GM10248 (cell line): Measurements from ENCODE around the gene XRN1.

Source experiments
- CTCF ChIA-PET: fragments of 300-600 bp; sonication (Branson Sonifier 250); formaldehyde crosslinking; extraction: SDS; loops from one replicate; lab custom pipeline; 2021; ENCODE audit warnings: antibody characterized with exemption; lab: Yijun Ruan, JAX
- POLR2A ChIA-PET: fragments of 350-650 bp; sonication (Branson Sonifier 250); formaldehyde crosslinking; extraction: SDS; loops from one replicate; lab custom pipeline; 2020; ENCODE audit warnings: antibody characterized with exemption; lab: Yijun Ruan, JAX
- DNase-seq: peaks from one replicate; pipeline ENCODE4 v3.0.0; 2012; ENCODE audit errors: extremely low spot score
- CTCF ChIP-seq: IDR thresholded peaks from 2 replicates; pipeline ENCODE4 v1.5.1; 2012; ENCODE audit warnings: mild to moderate bottlenecking, low read depth; ENCODE audit errors: extremely low read depth, missing control alignments, control extremely low read depth

The XRN1 gene

GRCh38 chr3:142481196-142481595 lies 33.4 kb upstream of the XRN1 start:
- CTCF ChIA-PET = no interaction called here
- TF ChIP-seq CTCF = no peak
- DNase-seq = no peak
- POLR2A ChIA-PET = no interaction called here

GRCh38 chr3:142470826-142471225 lies 23.0 kb upstream of the XRN1 start:
- no peak for DNase-seq
- ChIA-PET POLR2A (no interaction called here), CTCF (no interaction called here)
- no peak for TF ChIP-seq CTCF

- DNase-seq = no peak
- POLR2A ChIA-PET = no interaction called here
- CTCF ChIA-PET = interaction anchor here (1.4 kb wide), 1 partner anchor 13 kb away, joined by 3 read pairs; no protein-coding TSS in a partner anchor
- no peak for TF ChIP-seq CTCF
Measured at GRCh38 chr3:142468456-142468855, 20.6 kb upstream of the XRN1 start.

DNA sequence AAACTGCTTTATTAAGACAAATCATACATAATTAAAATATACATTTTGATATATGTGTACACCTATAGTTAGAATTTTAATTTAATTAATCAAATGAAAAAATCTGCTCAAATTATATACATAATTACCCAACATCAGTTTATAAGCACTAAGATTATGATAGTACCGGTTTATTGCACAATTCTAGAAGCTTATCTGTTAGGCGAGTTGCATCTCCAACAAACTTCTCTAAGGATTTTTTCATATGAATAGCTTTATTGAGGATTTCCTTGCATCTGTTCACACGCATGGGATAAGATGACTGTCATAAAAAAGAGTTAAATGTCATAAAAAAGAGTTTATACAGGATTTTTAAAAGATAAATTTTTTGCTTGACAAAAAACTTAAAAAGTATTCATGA lies 19.9 kb upstream of the XRN1 start:
- TF ChIP-seq CTCF = no peak
- DNase-seq = no peak
- POLR2A ChIA-PET = no interaction called here
- CTCF ChIA-PET = interaction anchor here (1.4 kb wide), 1 partner anchor 12 kb away, joined by 3 read pairs; no protein-coding TSS in a partner anchor

DNA sequence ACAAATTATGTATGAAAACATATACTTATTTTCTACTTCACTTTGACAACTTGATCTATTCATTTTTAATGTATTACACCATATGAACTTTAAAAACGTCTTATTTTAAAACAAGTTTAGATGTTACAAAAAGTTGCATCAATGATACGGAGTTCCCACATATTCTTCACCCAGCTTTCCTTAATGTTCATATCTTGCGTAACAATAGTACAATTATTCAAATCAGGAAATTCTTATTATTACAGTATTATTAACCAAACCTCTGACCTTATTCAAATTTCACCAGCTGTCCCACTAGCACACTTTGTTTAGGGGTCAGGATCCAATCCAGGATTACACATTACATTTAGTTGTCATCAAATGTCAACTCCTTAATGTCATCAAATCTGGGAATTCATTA lies 12.9 kb upstream of the XRN1 start:
- ChIA-PET POLR2A (no interaction called here), CTCF (no interaction called here)

GRCh38 chr3:142459929-142460328 lies 12.1 kb upstream of the XRN1 start:
- ChIA-PET CTCF (no interaction called here), POLR2A (no interaction called here)
- DNase-seq = no peak
- no peak for TF ChIP-seq CTCF

More for the DNA sequence above, 12.9 kb upstream of the XRN1 start:
- TF ChIP-seq CTCF = no peak
- DNase-seq = no peak

GRCh38 chr3:142459096-142459495 lies 11.3 kb upstream of the XRN1 start:
- TF ChIP-seq CTCF = no peak
- POLR2A ChIA-PET = no interaction called here
- CTCF ChIA-PET = no interaction called here
- DNase-seq = no peak
